HFF-Myc (cell line): ENCODE results near the gene POU6F2.

Experiments
- DNase-seq: peaks from one replicate; pipeline ENCODE4 v3.0.0-alpha.2; 2011; ENCODE audit warnings: low read depth; ENCODE audit errors: extremely low read depth
- H3K4me3 ChIP-seq: replicated peaks from 2 replicates; pipeline ENCODE4 v1.5.1; 2011; ENCODE audit warnings: low read depth, mild to moderate bottlenecking, control low read depth, low read length
- CTCF ChIP-seq: IDR thresholded peaks from 2 replicates; pipeline ENCODE4 v1.5.1; 2012; ENCODE audit warnings: mild to moderate bottlenecking, low read depth, low read length, control low read depth; ENCODE audit errors: missing control alignments

Gene POU6F2

GRCh38 chr7:39161903-39162302, 184.2 kb downstream of the POU6F2 start:
- no peak for TF ChIP-seq CTCF
- no peak for DNase-seq
- H3K4me3 ChIP-seq: no peak overlapping the region

GRCh38 chr7:39164887-39165286, 187.2 kb downstream of the POU6F2 start:
- no peak for DNase-seq
- TF ChIP-seq CTCF: no peak
- no peak overlapping the region for H3K4me3 ChIP-seq

GRCh38 chr7:39168403-39169098, 190.8 kb downstream of the POU6F2 start:
- DNase-seq: no peak
- no peak for TF ChIP-seq CTCF
- no peak overlapping the region for H3K4me3 ChIP-seq

- no peak for TF ChIP-seq CTCF
- DNase-seq: no peak
Measured at GRCh38 chr7:39172137-39172536, 194.4 kb downstream of the POU6F2 start.

GRCh38 chr7:39181398-39181797, 203.7 kb downstream of the POU6F2 start:
- no peak for DNase-seq
- no peak overlapping the region for H3K4me3 ChIP-seq
- no peak for TF ChIP-seq CTCF

More at GRCh38 chr7:39172137-39172536, 194.4 kb downstream of the POU6F2 start:
- H3K4me3 ChIP-seq: no peak overlapping the region

- DNase-seq: no peak
- H3K4me3 ChIP-seq: no peak overlapping the region
Measured at GRCh38 chr7:39183796-39184195, 206.1 kb downstream of the POU6F2 start.

More at GRCh38 chr7:39183796-39184195, 206.1 kb downstream of the POU6F2 start:
- TF ChIP-seq CTCF: no peak
